Prostate gland (tissue), 2 donors: ENCODE measurements around the gene CTDNEP1. TPM values are rescaled to one million over a fixed set of nuclear protein-coding genes. Genes with fewer than 3 reads are reported as not detected.

ENCODE experiments used
- DNase-seq: peaks from one replicate; pipeline ENCODE4 v3.0.0-alpha.2; 2019; ENCODE audit warnings: low spot score
- H3K27ac ChIP-seq, 2 donors: fragments of 200-600 bp; sonication (generic); 2 replicates each; pipeline ENCODE4 v1.5.1; 2017 to 2019
- H3K27me3 ChIP-seq: fragments of 200-600 bp; sonication (generic); replicated peaks from 2 replicates; pipeline ENCODE4 v1.5.1; 2019; ENCODE audit not compliant: insufficient read depth
- H3K36me3 ChIP-seq, 2 donors: fragments of 200-600 bp; sonication (generic); 1 replicate in 1 of 2; 2 replicates in 1 of 2; pipeline versions ENCODE4 v1.5.1 to v1.8.1; 2017 to 2019
- H3K4me1 ChIP-seq: fragments of 200-600 bp; sonication (generic); replicated peaks from 2 replicates; pipeline ENCODE4 v1.5.1; 2019
- H3K4me3 ChIP-seq, 2 donors: fragments of 200-600 bp; sonication (generic); 2 replicates each; pipeline ENCODE4 v1.5.1; 2017 to 2019
- H3K9me3 ChIP-seq: fragments of 200-600 bp; sonication (generic); 2 replicates; pipeline ENCODE4 v1.5.1; 2017
- CTCF ChIP-seq, 4 experiments: fragments of 200-600 bp in 2 of 4; fragments of 450-650 bp in 2 of 4; sonication (generic) in 2 of 4; IDR thresholded peaks; 1 replicate in 3 of 4; 2 replicates in 1 of 4; pipeline ENCODE4 v1.5.1; 2016 to 2019; ENCODE audit warnings: antibody characterized with exemption in 4 of 4, mild to moderate bottlenecking in 2 of 4, moderate library complexity in 2 of 4
- POLR2A ChIP-seq: fragments of 450-650 bp; IDR thresholded peaks from one replicate; pipeline ENCODE4 v1.6.1; 2016; ENCODE audit warnings: antibody characterized with exemption, mild to moderate bottlenecking
- POLR2AphosphoS5 ChIP-seq: sonication (generic); formaldehyde crosslinking; IDR thresholded peaks from one replicate; pipeline ENCODE4 v1.6.1; 2017; ENCODE audit warnings: antibody characterized with exemption
- WGBS: methylation state at CpG from one replicate; pipeline ENCODE4 v1.1.5; 2018; 5-methylcytosine and 5-hydroxymethylcytosine counted together
- intact Hi-C: fragments of 100-400 bp; cut with DNase I; formaldehyde crosslinking; loops from one replicate; pipeline ENCODE4 v1.14.2; 2022
- total RNA-seq, 2 donors: library from RNA; depleted of rRNA; stranded (reverse); fragments of >200 nt; gene quantifications; one replicate each; pipeline ENCODE4 v1.1.0, GENCODE V29; 2016

Gene CTDNEP1
- total RNA-seq, 2 donors from 2014 or later: 61.2 to 107 TPM

- Histone ChIP-seq H3K4me3 (no peak overlapping the region), H3K4me1 (peaks cover 19% of the 10 kb centered on the region), H3K27ac (peak overlapping the region; percentile 61 to 91), H3K36me3 (no peaks in the 10 kb centered on the region), H3K27me3 (no peaks in the 10 kb centered on the region), H3K9me3 (no peaks in the 10 kb centered on the region)
- DNase-seq: peak; percentile 68
- intact Hi-C loops: no loop called here
- 62% methylated on average over 7 of the region's 7 CpGs for WGBS
- peak; percentile 33 for TF ChIP-seq POLR2A
- no peak for TF ChIP-seq CTCF (IDR thresholded peaks at IDR 0.05)
- TF ChIP-seq POLR2AphosphoS5: peak; percentile 85
Measured at GRCh38 chr17:7258731-7259554, 7.4 kb upstream of the CTDNEP1 start.

DNA sequence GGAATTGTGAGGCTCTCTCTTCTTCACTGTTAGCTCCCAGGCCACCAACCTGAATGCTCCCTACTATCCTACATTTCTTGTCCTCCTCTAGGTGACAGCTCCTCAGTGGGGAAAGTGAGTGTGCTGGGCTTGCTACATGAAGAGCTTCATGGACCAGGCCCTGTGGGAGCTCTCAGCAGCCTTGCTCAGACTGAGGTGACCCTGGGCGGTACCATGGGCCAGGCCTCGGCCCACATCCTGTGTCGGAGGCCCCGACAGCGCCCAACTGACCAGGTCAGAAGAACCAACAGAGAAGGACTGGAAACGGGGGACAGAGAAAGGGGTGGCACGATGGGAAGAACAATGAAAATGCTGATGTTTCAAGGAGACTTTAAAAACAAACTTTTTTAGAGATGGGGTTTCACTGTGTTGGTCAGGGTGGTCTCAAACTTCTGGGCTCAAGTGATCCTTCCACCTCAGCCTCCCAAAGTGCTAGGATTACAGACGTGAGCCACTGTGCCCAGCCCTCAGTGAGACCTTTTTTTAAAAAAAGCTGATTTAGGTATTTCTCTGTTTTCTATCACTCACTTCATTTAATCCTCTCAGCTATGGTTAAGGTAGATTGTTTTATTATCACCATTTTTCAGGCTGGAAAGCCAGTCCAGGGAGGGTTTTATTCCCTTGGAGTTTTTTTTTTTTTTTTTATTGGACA, 5.4 kb upstream of the CTDNEP1 start:
- intact Hi-C loops: no loop called here
- Histone ChIP-seq H3K36me3 (no peaks in the 10 kb centered on the region), H3K4me3 (no peak overlapping the region), H3K9me3 (no peaks in the 10 kb centered on the region), H3K27me3 (no peaks in the 10 kb centered on the region), H3K4me1 (peaks cover 8% of the 10 kb centered on the region), H3K27ac (no peak overlapping the region)
- WGBS: 89% methylated on average over 8 of the region's 8 CpGs
- DNase-seq: no peak
- TF ChIP-seq CTCF (IDR thresholded peaks at IDR 0.05): no peak
- TF ChIP-seq POLR2A: no peak
- no peak for TF ChIP-seq POLR2AphosphoS5

GRCh38 chr17:7254511-7254910, 3.0 kb upstream of the CTDNEP1 start:
- Histone ChIP-seq H3K27me3 (no peaks in the 10 kb centered on the region), H3K36me3 (no peaks in the 10 kb centered on the region), H3K4me1 (peaks cover 12% of the 10 kb centered on the region), H3K9me3 (no peaks in the 10 kb centered on the region), H3K27ac (peak overlapping the region in 1 of 2 donors; percentile 63), H3K4me3 (no peak overlapping the region)
- no peak for TF ChIP-seq POLR2AphosphoS5
- TF ChIP-seq POLR2A: no peak
- no peak for TF ChIP-seq CTCF (IDR thresholded peaks at IDR 0.05)
- intact Hi-C loops: no loop called here
- WGBS: 89% methylated on average over 4 of the region's 4 CpGs
- no peak for DNase-seq

DNA sequence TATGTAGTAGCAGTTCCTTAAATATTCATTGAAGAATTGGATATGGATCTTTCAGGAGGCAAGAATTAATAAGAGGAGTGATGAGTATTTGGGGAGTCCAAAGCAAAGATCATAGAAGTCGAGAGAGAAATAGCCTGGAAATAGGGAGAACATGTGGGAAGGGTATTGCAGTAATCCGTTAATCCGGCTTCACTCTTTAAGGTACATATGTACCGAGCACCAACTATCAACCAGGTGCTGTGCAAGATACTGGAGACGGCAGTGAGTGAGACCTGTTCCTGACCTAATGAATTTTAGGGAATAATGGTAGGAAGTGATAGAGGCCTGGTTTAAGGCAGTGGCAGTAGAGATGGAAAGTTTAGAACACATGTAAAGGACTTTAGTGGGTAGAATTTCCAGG, 1.5 kb upstream of the CTDNEP1 start:
- intact Hi-C loops: loop anchor here (2.0 kb wide), 1 partner anchor 28 kb away; the partner anchor contains the start of gene SLC2A4
- H3K36me3 ChIP-seq: no peaks in the 10 kb centered on the region
- TF ChIP-seq CTCF (IDR thresholded peaks at IDR 0.05) (no peak), POLR2A (no peak), POLR2AphosphoS5 (no peak)
- 68% methylated on average over 5 of the region's 5 CpGs for WGBS
- no peak for DNase-seq
- no peaks in the 10 kb centered on the region for H3K9me3 ChIP-seq
- peaks cover 13% of the 10 kb centered on the region for H3K4me1 ChIP-seq
- H3K4me3 ChIP-seq: peak overlapping the region; percentile 98
- H3K27ac ChIP-seq: peak overlapping the region; percentile 100
- H3K27me3 ChIP-seq: no peaks in the 10 kb centered on the region
